Measurements from ENCODE around the gene GNAT2. TPM values are rescaled to one million over a fixed set of nuclear protein-coding genes. Genes with fewer than 3 reads are reported as not detected.

The GNAT2 gene
- total and polyA plus RNA-seq, 10 of the 15 experiments (the other 5 are each of a cell fraction or from before 2014, with no cell fraction given): 0.08 to 1.3 (median 0.41) TPM

GRCh38 chr1:109565241-109565640 is 54.2 kb downstream of the GNAT2 start:
- ATAC-seq: no peak
- peaks cover 90% of the 10 kb centered on the region for H3K79me2 ChIP-seq (ENCODE audit: control insufficient read depth, insufficient read depth, low read length)
- no peak overlapping the region for H2AFZ ChIP-seq (ENCODE audit: control insufficient read depth, low read depth, low read length)
- FAIRE-seq: no peak
- H3K4me1 ChIP-seq (ENCODE audit: control insufficient read depth, insufficient read depth, low read length): peaks cover 19% of the 10 kb centered on the region
- H3K27ac ChIP-seq (ENCODE audit: control insufficient read depth, insufficient read depth): no peak overlapping the region; the same call in 1 of the 2 replicates
- no peak for DNase-seq (ENCODE audit: low read depth, low spot score)
- ChIA-PET RAD21 (ENCODE audit: unreplicated experiment) (no interaction called here), CTCF (interaction anchor here (0.8 to 1.3 kb wide), 2 partner anchors 12 to 65 kb away, joined by 3 read pairs; no protein-coding TSS in a partner anchor), SMC1A (ENCODE audit: uncharacterized antibody, unreplicated experiment) (interaction anchor here (0.7 to 1.2 kb wide), 4 partner anchors 11 to 54 kb away, joined by 3 to 4 read pairs (median 3); partner anchors contain the start of genes AMPD2 and GNAT2), POLR2A (interaction anchor here (0.5 to 0.6 kb wide), 2 partner anchors 12 to 56 kb away, joined by 3 to 4 read pairs; no protein-coding TSS in a partner anchor)
- H3K36me3 ChIP-seq (ENCODE audit: control insufficient read depth in 2 of 2, insufficient read depth in 2 of 2, low read length in 1 of 2): 0 out of 4 replicates have a peak, but pooled peaks cover 0 to 4% of the 10 kb centered on the region in 2 experiments
- no peaks in the 10 kb centered on the region for H3K9me3 ChIP-seq (replicated peaks; ENCODE audit: control insufficient read depth, insufficient read depth, low read length)
- no peak overlapping the region for H3K4me3 ChIP-seq
- H3K4me2 ChIP-seq (ENCODE audit: control insufficient read depth, insufficient read depth): peak overlapping the region; percentile 32; the same call in 1 of the 2 replicates
- 98% methylated on average over 3 of the region's 3 CpGs for WGBS (ENCODE audit: insufficient coverage, insufficient replicate concordance, low lambda C conversion rate, missing lambda C conversion rate)
- no peaks in the 10 kb centered on the region for H4K20me1 ChIP-seq (ENCODE audit: control insufficient read depth, insufficient read depth)
- in situ Hi-C loops (cut with MboI) (no loop called here), intact Hi-C loops (cut with micrococcal nuclease; ENCODE audit: unreplicated experiment) (no loop called here)
- H3K27me3 ChIP-seq (replicated peaks in 1 of 2; ENCODE audit: control insufficient read depth in 2 of 2, insufficient read depth in 2 of 2, low read length in 1 of 2): no peaks in the 10 kb centered on the region
- TF ChIP-seq MTA3 (IDR thresholded peaks at IDR 0.05; ENCODE audit: borderline replicate concordance, low read length): no peak
- no peak for TF ChIP-seq SIN3A (IDR thresholded peaks at IDR 0.05; ENCODE audit: low read depth, low read length)
- no peak for TF ChIP-seq MXI1 (IDR thresholded peaks at IDR 0.05; ENCODE audit: low read depth, low read length)
- no peak for TF ChIP-seq IKZF1 (conservative IDR thresholded peaks at IDR 0.05)
- TF ChIP-seq, protein P1, sequence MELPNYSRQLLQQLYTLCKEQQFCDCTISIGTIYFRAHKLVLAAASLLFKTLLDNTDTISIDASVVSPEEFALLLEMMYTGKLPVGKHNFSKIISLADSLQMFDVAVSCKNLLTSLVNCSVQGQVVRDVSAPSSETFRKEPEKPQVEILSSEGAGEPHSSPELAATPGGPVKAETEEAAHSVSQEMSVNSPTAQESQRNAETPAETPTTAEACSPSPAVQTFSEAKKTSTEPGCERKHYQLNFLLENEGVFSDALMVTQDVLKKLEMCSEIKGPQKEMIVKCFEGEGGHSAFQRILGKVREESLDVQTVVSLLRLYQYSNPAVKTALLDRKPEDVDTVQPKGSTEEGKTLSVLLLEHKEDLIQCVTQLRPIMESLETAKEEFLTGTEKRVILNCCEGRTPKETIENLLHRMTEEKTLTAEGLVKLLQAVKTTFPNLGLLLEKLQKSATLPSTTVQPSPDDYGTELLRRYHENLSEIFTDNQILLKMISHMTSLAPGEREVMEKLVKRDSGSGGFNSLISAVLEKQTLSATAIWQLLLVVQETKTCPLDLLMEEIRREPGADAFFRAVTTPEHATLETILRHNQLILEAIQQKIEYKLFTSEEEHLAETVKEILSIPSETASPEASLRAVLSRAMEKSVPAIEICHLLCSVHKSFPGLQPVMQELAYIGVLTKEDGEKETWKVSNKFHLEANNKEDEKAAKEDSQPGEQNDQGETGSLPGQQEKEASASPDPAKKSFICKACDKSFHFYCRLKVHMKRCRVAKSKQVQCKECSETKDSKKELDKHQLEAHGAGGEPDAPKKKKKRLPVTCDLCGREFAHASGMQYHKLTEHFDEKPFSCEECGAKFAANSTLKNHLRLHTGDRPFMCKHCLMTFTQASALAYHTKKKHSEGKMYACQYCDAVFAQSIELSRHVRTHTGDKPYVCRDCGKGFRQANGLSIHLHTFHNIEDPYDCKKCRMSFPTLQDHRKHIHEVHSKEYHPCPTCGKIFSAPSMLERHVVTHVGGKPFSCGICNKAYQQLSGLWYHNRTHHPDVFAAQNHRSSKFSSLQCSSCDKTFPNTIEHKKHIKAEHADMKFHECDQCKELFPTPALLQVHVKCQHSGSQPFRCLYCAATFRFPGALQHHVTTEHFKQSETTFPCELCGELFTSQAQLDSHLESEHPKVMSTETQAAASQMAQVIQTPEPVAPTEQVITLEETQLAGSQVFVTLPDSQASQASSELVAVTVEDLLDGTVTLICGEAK (IDR thresholded peaks at IDR 0.05; ENCODE audit: borderline replicate concordance): no peak
- TF ChIP-seq NFXL1 (IDR thresholded peaks at IDR 0.05; ENCODE audit: borderline replicate concordance): no peak
- no peak for TF ChIP-seq ATF2 (IDR thresholded peaks at IDR 0.05; ENCODE audit: low read length)
- TF ChIP-seq EP300 (IDR thresholded peaks at IDR 0.05; ENCODE audit: borderline replicate concordance in 1 of 2, control insufficient read depth in 1 of 2, low read depth in 2 of 2, low read length in 2 of 2): no peak
- no peak for TF ChIP-seq DPF2 (IDR thresholded peaks at IDR 0.05)
- TF ChIP-seq TAF1 (IDR thresholded peaks at IDR 0.05; ENCODE audit: borderline replicate concordance, low read depth, low read length): no peak
- no peak for TF ChIP-seq RAD51 (IDR thresholded peaks at IDR 0.05)
- BruUV-seq (replicated peaks): no TSS peak
- H3K9ac ChIP-seq (ENCODE audit: control insufficient read depth, insufficient read depth, low read length): no peak overlapping the region

Data from GM12878 (cell line).